Measurements from ENCODE around the gene ANTKMT. TPM values are rescaled to one million over a fixed set of nuclear protein-coding genes. Genes with fewer than 3 reads are reported as not detected.

The ANTKMT gene
- polyA plus RNA-seq, 1 donor from 2014 or later, result 73.4 TPM

- peaks cover 14% of the 10 kb centered on the region for H3K79me2 ChIP-seq (replicated peaks; ENCODE audit: insufficient read depth, low read length)
- no peak overlapping the region for H3K4me3 ChIP-seq (ENCODE audit: low read length)
- no peak overlapping the region for H2AFZ ChIP-seq (ENCODE audit: low read depth, low read length)
- no peaks in the 10 kb centered on the region for H3K36me3 ChIP-seq (ENCODE audit: insufficient read depth, low read length)
- no peak overlapping the region for H3K27ac ChIP-seq (ENCODE audit: low read length)
- H4K20me1 ChIP-seq (ENCODE audit: insufficient read depth), result peaks cover 6% of the 10 kb centered on the region
- no peaks in the 10 kb centered on the region for H3K9me2 ChIP-seq (ENCODE audit: insufficient read depth, low read length)
- H3K27me3 ChIP-seq (ENCODE audit: insufficient read depth, low read depth, low read length), result peaks cover 3% of the 10 kb centered on the region
- H3K9ac ChIP-seq (ENCODE audit: low read length), result no peak overlapping the region
- no peak overlapping the region for H3K4me2 ChIP-seq (ENCODE audit: low read length)
- TF ChIP-seq TAF1 (IDR thresholded peaks at IDR 0.05; ENCODE audit: low read depth), result no peak
- no peak for TF ChIP-seq SMC3 (conservative IDR thresholded peaks at IDR 0.05; ENCODE audit: poor library complexity)
- TF ChIP-seq EZH2 (IDR thresholded peaks at IDR 0.05; ENCODE audit: borderline replicate concordance, insufficient read depth, low read length, poor library complexity, severe bottlenecking), result no peak
- TF ChIP-seq CTCF (IDR thresholded peaks at IDR 0.05; ENCODE audit: poor library complexity, severe bottlenecking), result no peak
- TF ChIP-seq POLR2AphosphoS5 (IDR thresholded peaks at IDR 0.05), result no peak
- no peaks in the 10 kb centered on the region for H3K9me3 ChIP-seq (ENCODE audit: low read length)
- H3F3A ChIP-seq (ENCODE audit: insufficient read depth, low read length, poor library complexity, severe bottlenecking), result no peaks in the 10 kb centered on the region
Observed at GRCh38 chr16:677316-678190, 43.4 kb upstream of the ANTKMT start.

DNA sequence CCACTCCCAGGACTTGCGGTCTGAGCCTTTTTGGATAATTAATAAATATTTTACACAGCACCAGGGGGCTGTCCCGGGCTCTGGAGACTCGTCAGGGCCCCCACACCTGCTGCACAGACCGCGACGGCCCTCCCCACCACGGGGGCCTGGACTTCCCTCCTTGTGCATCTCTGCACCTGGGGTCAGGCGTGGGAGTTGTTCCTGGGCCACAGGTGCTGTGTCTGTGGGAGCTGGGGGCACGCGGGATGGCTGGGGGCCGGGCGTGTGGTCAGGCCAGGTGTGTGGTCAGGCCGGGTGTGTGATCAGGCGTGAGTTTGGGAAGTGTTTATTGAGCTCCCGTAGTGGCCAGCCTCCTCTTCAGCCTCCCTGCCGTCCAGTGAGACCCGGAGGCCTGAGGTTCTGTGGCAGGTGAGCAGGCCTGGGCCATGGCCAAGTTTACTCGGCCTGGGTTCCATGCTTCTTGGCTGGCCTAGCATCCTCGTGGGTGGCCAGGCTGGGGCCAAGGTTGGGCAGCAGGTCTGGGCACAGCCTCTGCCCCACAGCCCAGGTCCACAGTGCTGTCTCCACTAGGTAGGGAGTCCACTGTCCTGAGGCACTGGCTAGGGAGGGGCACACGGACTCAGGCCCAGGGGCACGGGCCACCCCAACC is 42.6 kb upstream of the ANTKMT start:
- no peak overlapping the region for H3K4me2 ChIP-seq (ENCODE audit: low read length)
- no peaks in the 10 kb centered on the region for H3K9me3 ChIP-seq (ENCODE audit: low read length)
- H4K20me1 ChIP-seq (ENCODE audit: insufficient read depth), result peaks cover 6% of the 10 kb centered on the region
- H3K9ac ChIP-seq (ENCODE audit: low read length), result no peak overlapping the region
- no peaks in the 10 kb centered on the region for H3K9me2 ChIP-seq (ENCODE audit: insufficient read depth, low read length)
- H3K27me3 ChIP-seq (ENCODE audit: insufficient read depth, low read depth, low read length), result peaks cover 3% of the 10 kb centered on the region
- no peak for TF ChIP-seq CTCF (IDR thresholded peaks at IDR 0.05; ENCODE audit: poor library complexity, severe bottlenecking)
- TF ChIP-seq EZH2 (IDR thresholded peaks at IDR 0.05; ENCODE audit: borderline replicate concordance, insufficient read depth, low read length, poor library complexity, severe bottlenecking), result no peak
- no peak for TF ChIP-seq MXI1 (conservative IDR thresholded peaks at IDR 0.05; ENCODE audit: poor library complexity, severe bottlenecking)
- no peaks in the 10 kb centered on the region for H3F3A ChIP-seq (ENCODE audit: insufficient read depth, low read length, poor library complexity, severe bottlenecking)
- no peaks in the 10 kb centered on the region for H3K36me3 ChIP-seq (ENCODE audit: insufficient read depth, low read length)
- peaks cover 18% of the 10 kb centered on the region for H3K79me2 ChIP-seq (replicated peaks; ENCODE audit: insufficient read depth, low read length)
- no peak overlapping the region for H3K4me3 ChIP-seq (ENCODE audit: low read length)
- H3K27ac ChIP-seq (ENCODE audit: low read length), result no peak overlapping the region
- H2AFZ ChIP-seq (ENCODE audit: low read depth, low read length), result no peak overlapping the region
